A549 (cell line): ENCODE data around the gene GATAD2A. TPM values are rescaled to one million over a fixed set of nuclear protein-coding genes. Genes with fewer than 3 reads are reported as not detected.
A peak's percentile ranks its signal among the peaks of the same experiment; 100 is the strongest.

Source experiments
- ATAC-seq, 2 experiments: fragments of 200-7000 bp in 1 of 2; fragments of >200 bp in 1 of 2; cut with Nextera tagmentation in 1 of 2; cut with Tn5 transposase in 1 of 2; 3 replicates each; pipeline versions ENCODE4 v1.8.0 to v1.9.1; 2018 to 2020; ENCODE audit warnings: mild to moderate bottlenecking in 1 of 2, moderate library complexity in 1 of 2
- CTCF ChIA-PET: fragments of 300-600 bp; sonication (Branson Sonifier 250); formaldehyde crosslinking; extraction: SDS; loops from one replicate; lab custom pipeline; 2021; ENCODE audit warnings: antibody characterized with exemption, inconsistent platforms; lab: Yijun Ruan, JAX
- POLR2A ChIA-PET: fragments of 350-600 bp; formaldehyde crosslinking; extraction: SDS; loops from one replicate; lab custom pipeline; 2021; ENCODE audit warnings: antibody characterized with exemption, inconsistent platforms; lab: Yijun Ruan, JAX
- DNase-seq, 2 experiments: peaks; one replicate each; pipeline versions ENCODE4 v3.0.0 to v3.0.0-alpha.2; 2011 to 2016; ENCODE audit warnings: low read depth in 1 of 2, low spot score in 1 of 2
- FAIRE-seq: peaks from 2 replicates; lab custom pipeline; 2011; peaks lifted over from hg19 to GRCh38; lab: Jason Lieb, UNC
- H3K27ac ChIP-seq, 2 experiments: fragments of >200 bp; sonication (Bioruptor Twin); formaldehyde crosslinking; 3 replicates each; pipeline ENCODE4 v1.5.1; 2016 to 2017
- H3K4me1 ChIP-seq: fragments of >200 bp; sonication (Bioruptor Twin); formaldehyde crosslinking; 3 replicates; pipeline ENCODE4 v1.6.1; 2016
- H3K4me2 ChIP-seq: fragments of >200 bp; sonication (Bioruptor Twin); formaldehyde crosslinking; 3 replicates; pipeline ENCODE4 v1.6.1; 2016
- H3K4me3 ChIP-seq: fragments of >200 bp; sonication (Bioruptor Twin); formaldehyde crosslinking; 3 replicates; pipeline ENCODE4 v1.5.1; 2016
- H3K9me3 ChIP-seq: fragments of >200 bp; sonication (Bioruptor Twin); formaldehyde crosslinking; 3 replicates; pipeline ENCODE4 v1.6.1; 2016
- BHLHE40 ChIP-seq: IDR thresholded peaks from 2 replicates; pipeline ENCODE4 v1.6.1; 2012; ENCODE audit warnings: low read depth, low read length, inconsistent platforms
- CBX8 ChIP-seq: fragments of 200-600 bp; sonication (generic); IDR thresholded peaks from 2 replicates; pipeline ENCODE4 v1.6.1; 2016
- CEBPB ChIP-seq, 2 experiments: fragments of >200 bp in 1 of 2; sonication (Bioruptor Twin) in 1 of 2; formaldehyde crosslinking in 1 of 2; IDR thresholded peaks; 2 replicates each; pipeline ENCODE4 v1.6.1; 2012 to 2016
- CHD2 ChIP-seq: fragments of 150-350 bp; IDR thresholded peaks from 2 replicates; pipeline ENCODE4 v1.6.1; 2014; ENCODE audit warnings: low read length; ENCODE audit not compliant: partially characterized antibody
- ESRRA ChIP-seq: fragments of 150-350 bp; IDR thresholded peaks from 2 replicates; pipeline ENCODE4 v1.6.1; 2014; ENCODE audit warnings: mild to moderate bottlenecking, low read length, borderline replicate concordance
- FOSB ChIP-seq: fragments of 250-450 bp; sonication (Bioruptor Pico); IDR thresholded peaks from 2 replicates; pipeline ENCODE4 v1.5.0; 2020; ENCODE audit warnings: mild to moderate bottlenecking, moderate library complexity
- GATA3 ChIP-seq: IDR thresholded peaks from 2 replicates; pipeline ENCODE4 v1.6.1; 2012; ENCODE audit warnings: borderline replicate concordance
- MAZ ChIP-seq: fragments of 150-350 bp; IDR thresholded peaks from 2 replicates; pipeline ENCODE4 v1.6.1; 2014; ENCODE audit warnings: antibody characterized with exemption, low read depth, low read length, borderline replicate concordance
- MYC ChIP-seq: IDR thresholded peaks from 2 replicates; pipeline ENCODE4 v1.6.1; 2012; ENCODE audit warnings: mild to moderate bottlenecking, inconsistent platforms, low read length, improper control_type of control experiment, borderline replicate concordance
- NR3C1 ChIP-seq: fragments of >200 bp; sonication (Bioruptor Twin); formaldehyde crosslinking; IDR thresholded peaks from 3 replicates; pipeline ENCODE4 v1.6.1; 2017
- POLR2AphosphoS2 ChIP-seq: conservative IDR thresholded peaks from 2 replicates; pipeline ENCODE4 v1.6.1; 2012; ENCODE audit warnings: low read length, improper control_type of control experiment, inconsistent platforms
- RAD21 ChIP-seq, 2 experiments: fragments of >200 bp in 1 of 2; sonication (Bioruptor Twin) in 1 of 2; formaldehyde crosslinking in 1 of 2; IDR thresholded peaks in 1 of 2; conservative IDR thresholded peaks in 1 of 2; 2 replicates in 1 of 2; 3 replicates in 1 of 2; pipeline ENCODE4 v1.6.1; 2012 to 2018; ENCODE audit warnings: inconsistent platforms in 1 of 2
- RCOR1 ChIP-seq: fragments of 150-350 bp; IDR thresholded peaks from 2 replicates; pipeline ENCODE4 v1.6.1; 2014; ENCODE audit warnings: antibody characterized with exemption, low read length, low read depth
- RNF2 ChIP-seq: fragments of 200-600 bp; sonication (generic); IDR thresholded peaks from 2 replicates; pipeline ENCODE4 v1.6.1; 2016; ENCODE audit warnings: low read depth, mild to moderate bottlenecking, antibody characterized with exemption, moderate library complexity, borderline replicate concordance
- TFCP2L1 ChIP-seq: fragments of 250-450 bp; sonication (Bioruptor Pico); IDR thresholded peaks from 2 replicates; pipeline ENCODE4 v1.5.0; 2021; ENCODE audit warnings: mild to moderate bottlenecking
- ZC3H11A ChIP-seq: fragments of 450-650 bp; IDR thresholded peaks from 2 replicates; pipeline ENCODE4 v1.6.1; 2014; ENCODE audit warnings: antibody characterized with exemption, mild to moderate bottlenecking
- ZFP36 ChIP-seq: fragments of 450-650 bp; IDR thresholded peaks from 2 replicates; pipeline ENCODE4 v1.6.1; 2014; ENCODE audit warnings: borderline replicate concordance; ENCODE audit not compliant: partially characterized antibody
- ZSCAN20 ChIP-seq: fragments of 250-450 bp; sonication (Bioruptor Pico); IDR thresholded peaks from 2 replicates; pipeline ENCODE4 v1.8.0; 2022; ENCODE audit warnings: mild to moderate bottlenecking, moderate library complexity
- WGBS: methylation state at CpG from one replicate; pipeline ENCODE4 v1.1.6; 2017; ENCODE audit errors: missing lambda C conversion rate; 5-methylcytosine and 5-hydroxymethylcytosine counted together
- polyA plus RNA-seq, 4 experiments: library from polyadenylated mRNA; depleted of rRNA in 3 of 4; stranded (reverse); fragments of >200 nt; fragmentation: RNase III in 1 of 4; extraction: RNeasy Plus Mini Kit Qiagen cat#74134 plus additional on column Dnase treatment in 1 of 4; gene quantifications; 2 replicates in 3 of 4; 3 replicates in 1 of 4; pipeline ENCODE4 v1.2.3, GENCODE V29; 2011 to 2017
- TF ChIP-seq, protein P1 (sequence below): IDR thresholded peaks from 2 replicates; pipeline ENCODE4 v1.6.1; 2012
- TF ChIP-seq, protein P2 (sequence below): fragments of 450-650 bp; IDR thresholded peaks from 2 replicates; pipeline ENCODE4 v1.6.1; 2014; ENCODE audit warnings: antibody characterized with exemption
- TF ChIP-seq, protein P3 (sequence below): fragments of 250-450 bp; sonication (Bioruptor Pico); IDR thresholded peaks from 2 replicates; pipeline ENCODE4 v1.5.0; 2021; ENCODE audit warnings: mild to moderate bottlenecking, moderate library complexity, borderline replicate concordance
- TF ChIP-seq, protein P4 (sequence below): fragments of >200 bp; sonication (Bioruptor Twin); formaldehyde crosslinking; IDR thresholded peaks from 3 replicates; pipeline ENCODE4 v1.6.1; 2016
- TF ChIP-seq, protein P5 (sequence below): fragments of 200-600 bp; sonication (generic); IDR thresholded peaks from 2 replicates; pipeline ENCODE4 v1.6.1; 2016; ENCODE audit warnings: antibody characterized with exemption, mild to moderate bottlenecking, moderate library complexity

Gene GATAD2A
- polyA plus RNA-seq, 2 of the 4 experiments (the other 2 are of a cell fraction), result 25.2 to 28.9 TPM

DNA sequence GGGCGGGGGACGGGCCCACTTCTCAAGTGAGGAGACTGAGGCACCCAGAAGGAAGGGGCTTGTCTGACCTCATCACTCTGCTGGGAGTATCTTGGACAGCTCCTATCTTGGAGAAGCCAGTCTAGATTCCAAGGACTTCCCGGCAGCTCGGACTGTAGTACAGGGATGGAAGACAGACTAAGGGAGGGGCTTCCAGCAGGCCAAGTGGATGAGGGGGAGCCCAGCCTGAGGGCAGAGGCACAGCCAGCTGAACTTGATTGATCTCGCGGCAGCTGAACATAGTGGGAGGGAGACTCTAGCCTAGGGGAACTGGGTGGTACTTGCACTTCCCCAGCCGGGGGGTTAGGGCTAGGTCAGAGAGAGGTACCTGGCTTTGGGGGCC lies 133.3 kb downstream of the GATAD2A start:
- ChIA-PET POLR2A (no interaction called here), CTCF (no interaction called here)
- H3K4me3 ChIP-seq, result no peak overlapping the region

DNA sequence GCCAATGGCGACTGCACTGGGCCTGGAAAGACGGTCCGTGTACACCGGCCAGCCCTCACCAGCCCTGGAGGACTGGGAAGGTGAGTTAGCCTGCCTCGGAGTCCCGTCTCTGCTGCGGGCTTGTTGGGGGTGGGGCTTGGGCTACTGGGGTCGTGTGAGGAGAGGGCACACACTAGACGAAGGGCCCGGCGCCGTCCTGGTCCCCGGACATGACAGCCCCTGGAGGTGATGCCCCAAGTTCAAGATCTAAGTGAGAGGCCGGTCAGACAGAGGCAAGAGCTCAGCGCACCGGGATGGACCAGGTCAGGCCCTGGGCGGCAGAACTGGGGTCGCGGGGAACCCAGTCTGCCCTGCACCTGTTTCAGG lies 134.2 kb downstream of the GATAD2A start:
- ATAC-seq, result no peak
- no peaks in the 10 kb centered on the region for H3K9me3 ChIP-seq
- CTCF ChIA-PET, result no interaction called here
- 60% methylated on average over 1 of the region's 19 CpGs for WGBS
- no peak overlapping the region for H3K27ac ChIP-seq
- TF ChIP-seq MYC (no peak), TFCP2L1 (CRISPR knock-in tag) (no peak), ZSCAN20 (no peak), ZFP36 (no peak), RCOR1 (no peak), GATA3 (no peak), NR3C1 (no peak)
- TF ChIP-seq, protein P1, sequence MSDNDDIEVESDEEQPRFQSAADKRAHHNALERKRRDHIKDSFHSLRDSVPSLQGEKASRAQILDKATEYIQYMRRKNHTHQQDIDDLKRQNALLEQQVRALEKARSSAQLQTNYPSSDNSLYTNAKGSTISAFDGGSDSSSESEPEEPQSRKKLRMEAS, result no peak
- TF ChIP-seq, protein P2, sequence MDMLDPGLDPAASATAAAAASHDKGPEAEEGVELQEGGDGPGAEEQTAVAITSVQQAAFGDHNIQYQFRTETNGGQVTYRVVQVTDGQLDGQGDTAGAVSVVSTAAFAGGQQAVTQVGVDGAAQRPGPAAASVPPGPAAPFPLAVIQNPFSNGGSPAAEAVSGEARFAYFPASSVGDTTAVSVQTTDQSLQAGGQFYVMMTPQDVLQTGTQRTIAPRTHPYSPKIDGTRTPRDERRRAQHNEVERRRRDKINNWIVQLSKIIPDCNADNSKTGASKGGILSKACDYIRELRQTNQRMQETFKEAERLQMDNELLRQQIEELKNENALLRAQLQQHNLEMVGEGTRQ, result no peak
- POLR2A ChIA-PET, result no interaction called here
- H3K4me3 ChIP-seq, result no peak overlapping the region
- H3K4me2 ChIP-seq, result no peak overlapping the region
- no peaks in the 10 kb centered on the region for H3K4me1 ChIP-seq
- no peak for DNase-seq
- no peak for FAIRE-seq

More for the DNA sequence above, 133.3 kb downstream of the GATAD2A start:
- Histone ChIP-seq H3K4me2 (no peak overlapping the region), H3K4me1 (no peaks in the 10 kb centered on the region), H3K9me3 (no peaks in the 10 kb centered on the region), H3K27ac (no peak overlapping the region)
- TF ChIP-seq POLR2AphosphoS2, result no peak
- no peak for TF ChIP-seq RAD21 (conservative IDR thresholded peaks at IDR 0.05 in 1 of 2, IDR thresholded peaks at IDR 0.05 in 1 of 2)
- TF ChIP-seq ESRRA, result no peak
- TF ChIP-seq GATA3, result no peak
- TF ChIP-seq, protein P3, sequence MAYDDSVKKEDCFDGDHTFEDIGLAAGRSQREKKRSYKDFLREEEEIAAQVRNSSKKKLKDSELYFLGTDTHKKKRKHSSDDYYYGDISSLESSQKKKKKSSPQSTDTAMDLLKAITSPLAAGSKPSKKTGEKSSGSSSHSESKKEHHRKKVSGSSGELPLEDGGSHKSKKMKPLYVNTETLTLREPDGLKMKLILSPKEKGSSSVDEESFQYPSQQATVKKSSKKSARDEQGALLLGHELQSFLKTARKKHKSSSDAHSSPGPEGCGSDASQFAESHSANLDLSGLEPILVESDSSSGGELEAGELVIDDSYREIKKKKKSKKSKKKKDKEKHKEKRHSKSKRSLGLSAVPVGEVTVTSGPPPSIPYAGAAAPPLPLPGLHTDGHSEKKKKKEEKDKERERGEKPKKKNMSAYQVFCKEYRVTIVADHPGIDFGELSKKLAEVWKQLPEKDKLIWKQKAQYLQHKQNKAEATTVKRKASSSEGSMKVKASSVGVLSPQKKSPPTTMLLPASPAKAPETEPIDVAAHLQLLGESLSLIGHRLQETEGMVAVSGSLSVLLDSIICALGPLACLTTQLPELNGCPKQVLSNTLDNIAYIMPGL, result no peak
- TF ChIP-seq, protein P2, result no peak
- TF ChIP-seq CBX8, result no peak
- TF ChIP-seq MAZ, result no peak
- no peak for TF ChIP-seq BHLHE40
- TF ChIP-seq ZC3H11A, result no peak
- no peak for TF ChIP-seq TFCP2L1 (CRISPR knock-in tag)
- TF ChIP-seq, protein P4, sequence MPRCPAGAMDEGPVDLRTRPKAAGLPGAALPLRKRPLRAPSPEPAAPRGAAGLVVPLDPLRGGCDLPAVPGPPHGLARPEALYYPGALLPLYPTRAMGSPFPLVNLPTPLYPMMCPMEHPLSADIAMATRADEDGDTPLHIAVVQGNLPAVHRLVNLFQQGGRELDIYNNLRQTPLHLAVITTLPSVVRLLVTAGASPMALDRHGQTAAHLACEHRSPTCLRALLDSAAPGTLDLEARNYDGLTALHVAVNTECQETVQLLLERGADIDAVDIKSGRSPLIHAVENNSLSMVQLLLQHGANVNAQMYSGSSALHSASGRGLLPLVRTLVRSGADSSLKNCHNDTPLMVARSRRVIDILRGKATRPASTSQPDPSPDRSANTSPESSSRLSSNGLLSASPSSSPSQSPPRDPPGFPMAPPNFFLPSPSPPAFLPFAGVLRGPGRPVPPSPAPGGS, result no peak
- TF ChIP-seq, protein P5, sequence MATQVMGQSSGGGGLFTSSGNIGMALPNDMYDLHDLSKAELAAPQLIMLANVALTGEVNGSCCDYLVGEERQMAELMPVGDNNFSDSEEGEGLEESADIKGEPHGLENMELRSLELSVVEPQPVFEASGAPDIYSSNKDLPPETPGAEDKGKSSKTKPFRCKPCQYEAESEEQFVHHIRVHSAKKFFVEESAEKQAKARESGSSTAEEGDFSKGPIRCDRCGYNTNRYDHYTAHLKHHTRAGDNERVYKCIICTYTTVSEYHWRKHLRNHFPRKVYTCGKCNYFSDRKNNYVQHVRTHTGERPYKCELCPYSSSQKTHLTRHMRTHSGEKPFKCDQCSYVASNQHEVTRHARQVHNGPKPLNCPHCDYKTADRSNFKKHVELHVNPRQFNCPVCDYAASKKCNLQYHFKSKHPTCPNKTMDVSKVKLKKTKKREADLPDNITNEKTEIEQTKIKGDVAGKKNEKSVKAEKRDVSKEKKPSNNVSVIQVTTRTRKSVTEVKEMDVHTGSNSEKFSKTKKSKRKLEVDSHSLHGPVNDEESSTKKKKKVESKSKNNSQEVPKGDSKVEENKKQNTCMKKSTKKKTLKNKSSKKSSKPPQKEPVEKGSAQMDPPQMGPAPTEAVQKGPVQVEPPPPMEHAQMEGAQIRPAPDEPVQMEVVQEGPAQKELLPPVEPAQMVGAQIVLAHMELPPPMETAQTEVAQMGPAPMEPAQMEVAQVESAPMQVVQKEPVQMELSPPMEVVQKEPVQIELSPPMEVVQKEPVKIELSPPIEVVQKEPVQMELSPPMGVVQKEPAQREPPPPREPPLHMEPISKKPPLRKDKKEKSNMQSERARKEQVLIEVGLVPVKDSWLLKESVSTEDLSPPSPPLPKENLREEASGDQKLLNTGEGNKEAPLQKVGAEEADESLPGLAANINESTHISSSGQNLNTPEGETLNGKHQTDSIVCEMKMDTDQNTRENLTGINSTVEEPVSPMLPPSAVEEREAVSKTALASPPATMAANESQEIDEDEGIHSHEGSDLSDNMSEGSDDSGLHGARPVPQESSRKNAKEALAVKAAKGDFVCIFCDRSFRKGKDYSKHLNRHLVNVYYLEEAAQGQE, result no peak
- no peak for TF ChIP-seq NR3C1
- no peak for TF ChIP-seq FOSB (CRISPR knock-in tag)
- TF ChIP-seq CEBPB (IDR thresholded peaks at IDR 0.05), result no peak
- no peak for TF ChIP-seq CHD2
- no peak for TF ChIP-seq RNF2
- no peak for FAIRE-seq
- WGBS, result 76% methylated on average over 3 of the region's 7 CpGs
- ATAC-seq, result peak in 1 of 2 experiments; percentile 9; a peak in 1 of 6 replicates
- DNase-seq, result no peak
